Lower leg skin (tissue), 4 donors: ENCODE results near the gene ARF1. TPM values are rescaled to one million over a fixed set of nuclear protein-coding genes. Genes with fewer than 3 reads are reported as not detected.

Experiments
- DNase-seq, 2 donors: peaks; one replicate each; pipeline ENCODE4 v3.0.0-alpha.2; 2019; ENCODE audit warnings: low spot score in 2 of 2
- H3K4me3 ChIP-seq: fragments of 200-600 bp; sonication (generic); 2 replicates; pipeline ENCODE4 v1.5.1; 2017; ENCODE audit warnings: mild to moderate bottlenecking, low read depth; ENCODE audit not compliant: poor library complexity, severe bottlenecking
- POLR2A ChIP-seq, 2 donors: fragments of 450-650 bp; IDR thresholded peaks; one replicate each; pipeline ENCODE4 v1.6.1; 2016 to 2017; ENCODE audit warnings: antibody characterized with exemption in 2 of 2, mild to moderate bottlenecking in 1 of 2, moderate library complexity in 1 of 2
- WGBS, 2 donors: methylation state at CpG; one replicate each; pipeline ENCODE4 v1.1.5; 2018; 5-methylcytosine and 5-hydroxymethylcytosine counted together
- intact Hi-C: fragments of 100-400 bp; cut with DNase I; formaldehyde crosslinking; loops from one replicate; pipeline ENCODE4 v1.15.0; 2023; ENCODE audit warnings: low total_unique reads
- total RNA-seq, 4 donors: library from RNA; depleted of rRNA; stranded (reverse); fragments of >200 nt; gene quantifications; one replicate each; pipeline ENCODE4 v1.1.0, GENCODE V29; 2016
- TF ChIP-seq, protein P1 (sequence below), 3 donors: fragments of 450-650 bp; IDR thresholded peaks; one replicate each; pipeline ENCODE4 v1.5.1; 2016; ENCODE audit warnings: antibody characterized with exemption in 3 of 3, mild to moderate bottlenecking in 3 of 3, moderate library complexity in 2 of 3

The ARF1 gene
- total RNA-seq, 4 donors from 2014 or later, result 242 to 326 (median 317) TPM

GRCh38 chr1:228107636-228108035 is 25.1 kb downstream of the ARF1 start:
- peak in 1 of 2 donors; percentile 82 for DNase-seq
- intact Hi-C loops, result no loop called here
- TF ChIP-seq, protein P1, sequence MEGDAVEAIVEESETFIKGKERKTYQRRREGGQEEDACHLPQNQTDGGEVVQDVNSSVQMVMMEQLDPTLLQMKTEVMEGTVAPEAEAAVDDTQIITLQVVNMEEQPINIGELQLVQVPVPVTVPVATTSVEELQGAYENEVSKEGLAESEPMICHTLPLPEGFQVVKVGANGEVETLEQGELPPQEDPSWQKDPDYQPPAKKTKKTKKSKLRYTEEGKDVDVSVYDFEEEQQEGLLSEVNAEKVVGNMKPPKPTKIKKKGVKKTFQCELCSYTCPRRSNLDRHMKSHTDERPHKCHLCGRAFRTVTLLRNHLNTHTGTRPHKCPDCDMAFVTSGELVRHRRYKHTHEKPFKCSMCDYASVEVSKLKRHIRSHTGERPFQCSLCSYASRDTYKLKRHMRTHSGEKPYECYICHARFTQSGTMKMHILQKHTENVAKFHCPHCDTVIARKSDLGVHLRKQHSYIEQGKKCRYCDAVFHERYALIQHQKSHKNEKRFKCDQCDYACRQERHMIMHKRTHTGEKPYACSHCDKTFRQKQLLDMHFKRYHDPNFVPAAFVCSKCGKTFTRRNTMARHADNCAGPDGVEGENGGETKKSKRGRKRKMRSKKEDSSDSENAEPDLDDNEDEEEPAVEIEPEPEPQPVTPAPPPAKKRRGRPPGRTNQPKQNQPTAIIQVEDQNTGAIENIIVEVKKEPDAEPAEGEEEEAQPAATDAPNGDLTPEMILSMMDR (IDR thresholded peaks at IDR 0.05), result no peak
- TF ChIP-seq POLR2A (IDR thresholded peaks at IDR 0.05), result no peak
- WGBS, 2 donors, result 89 to 90% methylated on average over 17 to 18 of the region's 19 CpGs
- H3K4me3 ChIP-seq, result no peak overlapping the region

DNA sequence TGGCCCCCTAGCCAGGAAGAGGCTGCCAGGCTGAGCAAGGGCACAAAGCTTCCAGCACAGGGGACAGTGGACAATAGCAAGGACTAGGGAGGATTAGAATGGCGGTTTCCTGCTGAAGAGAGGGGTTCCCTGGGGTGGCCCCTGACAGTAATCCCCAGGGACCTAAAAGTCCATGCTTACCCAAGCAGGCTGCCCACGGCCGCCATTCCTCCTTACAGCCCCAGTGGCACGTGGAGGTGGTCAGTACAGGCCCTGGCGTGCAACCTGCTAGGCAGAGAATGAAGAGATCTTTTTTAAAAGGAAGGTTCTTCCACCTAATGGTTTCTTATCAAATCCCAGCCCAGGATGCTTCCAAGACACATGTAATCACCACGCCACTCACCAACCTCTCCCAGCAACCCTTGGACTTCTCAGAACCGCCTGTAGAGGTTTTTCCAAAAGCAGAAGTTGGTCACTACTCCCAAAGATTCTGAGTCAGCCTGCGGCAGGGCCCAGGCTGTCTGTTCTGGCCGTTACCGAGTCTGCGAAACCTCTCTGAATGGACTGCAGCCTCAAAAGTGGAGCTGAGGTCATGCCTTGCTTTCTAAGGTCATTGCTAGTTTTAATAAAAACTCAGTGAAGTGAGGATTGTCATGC is 25.7 kb downstream of the ARF1 start:
- intact Hi-C loops, result no loop called here
- no peak for TF ChIP-seq POLR2A (IDR thresholded peaks at IDR 0.05)
- TF ChIP-seq, protein P1 (IDR thresholded peaks at IDR 0.05), result no peak
- DNase-seq, result peak in 1 of 2 donors; percentile 76
- no peak overlapping the region for H3K4me3 ChIP-seq
- 76 to 81% methylated on average over 11 of the region's 11 CpGs for WGBS, 2 donors

DNA sequence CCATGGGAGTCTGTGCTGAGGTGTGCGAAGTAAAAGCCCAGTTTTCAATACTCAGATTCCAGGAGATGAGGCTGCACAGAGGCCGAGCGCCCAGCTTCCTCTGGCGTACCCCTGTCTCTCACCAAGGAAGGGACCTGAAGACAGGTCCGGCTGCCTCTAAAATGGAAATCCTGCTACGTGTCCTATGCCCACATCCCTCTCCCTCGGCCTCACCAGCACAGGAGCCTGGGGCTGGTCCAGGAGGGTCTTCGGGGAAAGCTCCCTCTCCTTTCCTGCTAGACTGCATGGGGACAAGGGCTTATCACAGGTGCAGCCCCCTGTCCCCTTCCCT is 26.2 kb downstream of the ARF1 start:
- TF ChIP-seq POLR2A (IDR thresholded peaks at IDR 0.05), result no peak
- TF ChIP-seq, protein P1 (IDR thresholded peaks at IDR 0.05), result no peak
- DNase-seq, result no peak
- 4 to 6% methylated on average over 8 of the region's 8 CpGs for WGBS, 2 donors
- intact Hi-C loops, result no loop called here
- H3K4me3 ChIP-seq, result peak overlapping the region; percentile 98

DNA sequence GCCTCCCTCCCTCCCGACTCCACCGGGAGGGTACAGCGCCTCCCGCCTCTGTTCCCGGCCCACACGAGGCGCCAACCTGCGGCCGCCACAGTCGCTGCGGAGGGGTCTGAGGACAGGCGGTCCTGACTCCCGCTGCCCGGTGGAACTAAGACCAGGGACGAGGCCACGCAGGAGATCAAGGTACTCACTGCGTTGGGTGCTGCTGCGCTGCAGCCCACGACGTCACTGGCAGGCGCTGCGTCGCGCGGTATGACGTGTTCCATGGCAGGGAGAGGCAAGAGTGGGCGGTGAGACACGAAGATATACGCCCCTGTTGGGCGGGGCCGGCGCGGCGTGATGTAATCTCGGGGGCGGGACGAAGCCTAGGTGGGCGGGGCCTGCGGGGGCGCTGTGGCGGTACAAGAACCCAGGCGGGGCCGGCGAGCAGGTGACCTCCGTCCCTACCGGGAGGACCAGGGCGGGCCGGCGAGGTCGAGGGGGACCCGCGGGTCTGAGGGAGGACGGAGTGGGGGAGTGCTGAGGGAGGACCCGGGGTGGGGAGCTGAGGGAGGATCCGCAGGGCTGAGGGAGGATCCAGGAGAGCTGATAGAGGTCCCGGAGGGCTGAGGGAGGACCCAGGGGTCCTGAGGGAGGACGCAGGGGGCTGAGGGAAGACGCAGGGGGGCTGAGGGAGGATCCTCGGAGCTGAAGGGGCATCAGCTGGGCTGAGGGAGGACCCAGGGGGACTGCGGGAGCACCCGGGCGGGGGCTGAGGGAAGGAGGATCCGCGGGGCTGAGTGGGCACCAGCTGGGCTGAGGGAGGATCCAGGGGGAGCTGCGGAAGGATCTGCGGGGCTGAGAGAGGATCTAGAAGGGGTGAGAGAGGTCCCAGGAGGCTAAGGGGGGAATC is 26.8 kb downstream of the ARF1 start, which contains the start of gene MRPL55:
TSS of gene MRPL55 (minus strand) at position 227 of the 889 bp plus-strand sequence. CDS start 1,039 bp downstream, outside the sequence.
- WGBS, 2 donors, result 1 to 2% methylated on average over 32 to 44 of the region's 66 CpGs
- intact Hi-C loops, result no loop called here
- peak within 1 kb of the TSS; percentile 98 for H3K4me3 ChIP-seq
- TF ChIP-seq POLR2A (IDR thresholded peaks at IDR 0.05), result no peak
- TF ChIP-seq, protein P1 (IDR thresholded peaks at IDR 0.05), result no peak
- peak; percentile 98 to 100 for DNase-seq

- intact Hi-C loops, result no loop called here
- no peak for TF ChIP-seq POLR2A (IDR thresholded peaks at IDR 0.05)
- TF ChIP-seq, protein P1 (IDR thresholded peaks at IDR 0.05), result no peak
- DNase-seq, result peak in 1 of 2 donors; percentile 90
- peak overlapping the region; percentile 98 for H3K4me3 ChIP-seq
- WGBS, 2 donors, result 23 to 28% methylated on average over 15 of the region's 15 CpGs
Measured at GRCh38 chr1:228109962-228110488, 27.5 kb downstream of the ARF1 start.
